ENCODE measurements around the gene KDM2A. TPM values are rescaled to one million over a fixed set of nuclear protein-coding genes. Genes with fewer than 3 reads are reported as not detected.
A peak's percentile ranks its signal among the peaks of the same experiment; 100 is the strongest.

The KDM2A gene
- total and polyA plus RNA-seq, 2 experiments from 2014 or later, result 25.0 to 54.1 TPM

GRCh38 chr11:67199751-67200150 lies 80.7 kb downstream of the KDM2A start:
- Mint-ChIP-seq H3K9me3 (no peaks in the 10 kb centered on the region), H3K27ac (no peak overlapping the region), H3K4me1 (peaks cover 24% of the 10 kb centered on the region), H3K36me3 (ENCODE audit: low read depth) (peaks cover 21% of the 10 kb centered on the region), H3K4me3 (no peak overlapping the region), H3K27me3 (ENCODE audit: insufficient read depth, low read depth, poor library complexity) (peaks cover 2% of the 10 kb centered on the region)
- Histone ChIP-seq H3K9me2 (ENCODE audit: insufficient read depth) (no peaks in the 10 kb centered on the region), H2AFZ (no peak overlapping the region), H3F3A (replicated peaks; ENCODE audit: low read depth) (no peaks in the 10 kb centered on the region), H3K27ac (ENCODE audit: low read depth) (no peak overlapping the region), H4K20me1 (replicated peaks; ENCODE audit: insufficient read depth) (no peaks in the 10 kb centered on the region; the same call in 1 of the 2 replicates), H3K79me2 (replicated peaks; ENCODE audit: insufficient read depth) (no peaks in the 10 kb centered on the region), H3K27me3 (ENCODE audit: insufficient read depth) (no peaks in the 10 kb centered on the region), H3K4me1 (ENCODE audit: insufficient read depth) (peaks cover 20% of the 10 kb centered on the region; the same call in 1 of the 2 replicates), H3K36me3 (ENCODE audit: insufficient read depth) (no peaks in the 10 kb centered on the region; the same call in 1 of the 2 replicates), H3K4me2 (no peak overlapping the region), H3K4me3 (no peak overlapping the region)
- no peak for TF ChIP-seq JUNB (IDR thresholded peaks at IDR 0.05; ENCODE audit: unreplicated experiment)
- ATAC-seq, result no peak
- no peak for DNase-seq (ENCODE audit: low spot score)

- Mint-ChIP-seq H3K4me3 (no peak overlapping the region), H3K4me1 (peaks cover 10% of the 10 kb centered on the region), H3K36me3 (ENCODE audit: low read depth) (peaks cover 21% of the 10 kb centered on the region), H3K9me3 (no peaks in the 10 kb centered on the region), H3K27me3 (ENCODE audit: insufficient read depth, low read depth, poor library complexity) (peaks cover 2% of the 10 kb centered on the region), H3K27ac (no peak overlapping the region)
- no peak for ATAC-seq
- TF ChIP-seq CREB1 (CRISPR knock-in tag; IDR thresholded peaks at IDR 0.05; ENCODE audit: low read depth) (no peak), ZNF462 (CRISPR knock-in tag; IDR thresholded peaks at IDR 0.05) (no peak), ZNF331 (CRISPR knock-in tag; IDR thresholded peaks at IDR 0.05; ENCODE audit: low read depth) (no peak), POLR2AphosphoS5 (IDR thresholded peaks at IDR 0.05; ENCODE audit: low read depth) (no peak), CTCF (conservative IDR thresholded peaks at IDR 0.05; ENCODE audit: low read depth in 2 of 2) (no peak)
- no peaks in the 10 kb centered on the region for H3F3A ChIP-seq (replicated peaks; ENCODE audit: low read depth)
- H3K27ac ChIP-seq (ENCODE audit: low read depth), result peak overlapping the region; percentile 39
- no peak overlapping the region for H3K4me3 ChIP-seq
- H4K20me1 ChIP-seq (replicated peaks; ENCODE audit: insufficient read depth), result no peaks in the 10 kb centered on the region; the same call in 1 of the 2 replicates
- H3K9me2 ChIP-seq (ENCODE audit: insufficient read depth), result no peaks in the 10 kb centered on the region
- DNase-seq (ENCODE audit: low spot score), result no peak
- 0 out of 2 replicates have a peak, but pooled peaks cover 4% of the 10 kb centered on the region for H3K79me2 ChIP-seq (replicated peaks; ENCODE audit: insufficient read depth)
- no peaks in the 10 kb centered on the region; the same call in 1 of the 2 replicates for H3K36me3 ChIP-seq (ENCODE audit: insufficient read depth)
- H3K4me2 ChIP-seq, result no peak overlapping the region
- no peaks in the 10 kb centered on the region for H3K27me3 ChIP-seq (ENCODE audit: insufficient read depth)
- H2AFZ ChIP-seq, result no peak overlapping the region
- H3K4me1 ChIP-seq (ENCODE audit: insufficient read depth), result peaks cover 12% of the 10 kb centered on the region; the same call in 1 of the 2 replicates
These were observed 83.0 kb downstream of the KDM2A start for GRCh38 chr11:67202028-67202427.

Measured in GM23338 (cell line).